ENCODE measurements around the gene PTCD2.
A peak's percentile ranks its signal among the peaks of the same experiment; 100 is the strongest.

Gene PTCD2

GRCh38 chr5:72298711-72299110 is 21.5 kb upstream of the PTCD2 start:
- DNase-seq = no peak

GRCh38 chr5:72300590-72301339 is 19.4 kb upstream of the PTCD2 start:
- DNase-seq = no peak

- no peak for DNase-seq
Observed at GRCh38 chr5:72301557-72301956, 18.6 kb upstream of the PTCD2 start.

DNA sequence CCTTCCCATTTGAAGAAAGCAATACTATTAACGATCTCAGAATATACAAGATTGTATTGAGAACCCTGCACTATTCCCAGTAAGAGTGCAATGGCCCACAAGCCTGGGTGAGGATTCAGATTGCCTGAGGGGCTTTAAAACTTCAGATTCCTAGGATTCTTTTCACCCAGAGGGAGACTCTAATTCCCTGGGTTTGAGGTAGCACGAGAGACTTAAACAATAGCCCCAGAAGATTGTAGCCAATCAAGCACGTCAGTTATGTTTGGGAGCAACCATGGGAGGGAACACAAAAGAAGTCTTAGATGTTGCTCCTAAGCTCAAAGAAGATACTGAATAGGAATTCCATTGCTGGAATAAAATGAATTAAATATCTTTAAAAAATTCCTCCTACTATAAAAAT is 18.0 kb upstream of the PTCD2 start:
- DNase-seq = no peak

- no peak for DNase-seq
Observed at GRCh38 chr5:72305194-72306142, 14.7 kb upstream of the PTCD2 start.

DNA sequence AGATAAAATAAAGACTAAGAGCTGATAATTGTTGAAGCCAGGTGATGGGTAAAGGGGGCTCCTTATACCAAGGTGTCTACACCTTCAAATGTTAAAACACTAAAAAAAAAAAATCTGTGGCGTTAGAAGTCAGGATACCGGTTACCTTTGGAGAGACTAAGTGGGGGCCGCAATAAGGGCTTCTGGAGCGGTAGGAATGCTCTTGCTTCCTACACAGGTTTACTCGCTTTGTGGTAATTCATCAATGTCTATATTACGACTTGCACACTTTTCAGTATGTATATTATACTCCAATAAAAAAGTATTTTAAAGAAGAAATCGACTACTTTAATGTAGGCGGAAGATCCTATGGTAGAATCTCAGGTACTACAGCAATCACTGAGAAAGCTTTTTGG is 12.6 kb upstream of the PTCD2 start:
- no peak for DNase-seq

GRCh38 chr5:72307968-72308852 is 12.0 kb upstream of the PTCD2 start:
- DNase-seq = peak; percentile 99

GRCh38 chr5:72308853-72309191 is 11.4 kb upstream of the PTCD2 start:
- no peak for DNase-seq

- DNase-seq = no peak
Observed at GRCh38 chr5:72313141-72313540, 7.0 kb upstream of the PTCD2 start.

DNA sequence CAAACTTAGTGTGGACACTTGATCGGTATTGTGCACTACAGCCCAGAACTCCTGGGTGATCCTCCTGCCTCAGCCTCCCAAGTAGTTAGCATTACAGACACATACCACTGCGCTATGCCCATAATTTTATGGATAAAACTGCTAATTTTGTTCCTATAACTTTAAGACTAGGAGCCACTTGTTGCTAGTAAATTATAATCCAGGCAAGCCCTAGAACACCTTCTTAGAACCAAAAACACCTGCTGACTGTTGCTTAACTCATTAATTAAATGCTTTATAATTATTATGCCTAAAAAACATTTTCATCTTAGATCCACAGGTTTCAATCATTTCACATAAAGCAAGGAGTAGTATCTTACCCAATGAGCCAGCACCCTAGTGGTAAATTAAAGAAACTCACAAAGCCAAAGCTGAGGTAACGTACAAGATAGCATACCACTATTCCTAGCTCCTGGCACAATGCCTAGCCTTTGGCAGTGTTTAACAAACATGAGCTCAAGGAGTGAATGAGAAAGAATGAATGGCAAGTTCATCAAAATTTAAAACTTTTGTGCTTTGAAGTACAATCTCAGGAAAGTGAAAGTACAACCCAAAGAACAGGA is 5.5 kb upstream of the PTCD2 start:
- peak; percentile 78 for DNase-seq

- DNase-seq = peak; percentile 60
Observed at GRCh38 chr5:72319435-72319975, 668 bp upstream of the PTCD2 start.

- no peak for DNase-seq
Observed at GRCh38 chr5:72324189-72324825, 4.1 kb downstream of the PTCD2 start.

DNA sequence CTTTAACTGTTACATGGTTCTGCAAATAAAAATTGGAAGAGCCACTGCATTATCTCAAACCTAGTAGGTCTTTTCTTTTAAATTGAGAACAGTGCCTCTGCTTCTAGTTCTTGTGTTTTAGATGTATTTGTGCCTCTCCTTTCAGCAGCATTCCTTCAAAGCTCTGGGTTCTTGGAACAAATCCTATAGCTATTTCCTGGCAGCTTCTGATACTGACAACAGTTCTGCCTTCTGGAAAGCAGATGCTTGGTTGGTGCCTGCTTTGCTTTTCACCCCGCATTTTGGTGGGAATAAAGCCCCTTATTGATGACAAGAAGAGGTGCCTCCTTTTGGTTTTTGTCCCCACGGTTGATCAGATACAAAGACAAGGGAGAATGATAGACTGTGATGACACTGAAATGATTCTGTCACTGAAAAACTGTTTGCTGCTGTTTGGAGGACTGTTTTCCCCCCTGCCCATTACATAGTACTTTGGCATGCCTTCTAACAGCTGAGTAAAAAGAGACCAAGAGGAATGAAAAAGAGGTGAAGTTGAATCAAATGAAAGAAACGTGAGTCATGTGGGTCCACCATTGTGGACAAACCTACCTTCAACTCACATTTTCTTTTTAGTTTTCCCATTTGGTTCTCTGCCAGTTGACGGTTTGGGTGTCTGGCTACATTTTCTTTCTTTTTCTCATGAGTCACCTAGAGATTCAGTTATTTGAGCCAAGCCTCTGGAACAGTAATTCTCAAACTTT is 5.6 kb downstream of the PTCD2 start:
- DNase-seq = no peak

GRCh38 chr5:72326306-72326649 is 6.1 kb downstream of the PTCD2 start:
- DNase-seq = no peak

- no peak for DNase-seq
Observed at GRCh38 chr5:72328172-72328571, 8.0 kb downstream of the PTCD2 start.

- DNase-seq = no peak
Observed at GRCh38 chr5:72330712-72331111, 10.5 kb downstream of the PTCD2 start.

GRCh38 chr5:72337159-72337558 is 17.0 kb downstream of the PTCD2 start:
- DNase-seq = no peak

- no peak for DNase-seq
Observed at GRCh38 chr5:72338689-72339209, 18.6 kb downstream of the PTCD2 start.

DNA sequence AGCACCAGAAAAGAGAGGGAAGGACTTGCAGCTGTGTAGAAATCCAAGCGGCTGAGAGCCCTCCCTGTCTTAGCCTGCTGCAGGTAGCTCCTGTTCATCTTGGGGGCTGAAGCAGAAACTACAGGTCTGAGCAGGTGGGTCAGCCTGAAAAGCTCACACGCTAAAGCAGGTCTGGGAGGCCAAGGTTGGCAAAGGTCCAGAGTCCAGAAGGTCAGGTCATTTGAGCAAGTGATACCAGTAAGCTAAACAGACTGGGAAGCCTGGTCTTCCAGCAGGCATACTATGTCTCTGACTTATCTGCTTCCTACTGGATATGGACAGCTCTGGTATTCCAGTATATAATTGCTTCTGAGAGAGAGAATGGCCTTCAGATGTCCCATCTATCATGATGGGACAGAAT is 26.2 kb downstream of the PTCD2 start:
- DNase-seq = no peak

- no peak for DNase-seq
Observed at GRCh38 chr5:72347801-72348308, 27.7 kb downstream of the PTCD2 start.

GRCh38 chr5:72351376-72351775 is 31.2 kb downstream of the PTCD2 start:
- DNase-seq = no peak

Data from RPMI8226 (cell line).